DMS153 treated with DMSO at 0.1 percent for 48 hours (cell line): Measurements from ENCODE around the gene FKBP15.
"Not testable (repeated sequence)": the region's sequence is repeated elsewhere in the genome, so short reads cannot be mapped to it uniquely, and the experiment has no call there.

Experiments used
- DNase-seq: peaks from one replicate; lab custom pipeline; 2025; ENCODE audit not compliant: unreplicated experiment; lab: John Stamatoyannopoulos, UW

Gene FKBP15

GRCh38 chr9:113221003-113221799, at the start of gene FKBP15, which contains the start of gene SLC31A1:
TSS of gene FKBP15 (minus strand) at chr9:113221277. CDS start at chr9:113221243, 34 bp downstream.
TSS of gene SLC31A1 (plus strand) at chr9:113221544. CDS start at chr9:113256149, 34,605 bp downstream.
- peak; percentile 93 for DNase-seq

GRCh38 chr9:113269871-113270270, 48.8 kb upstream of the FKBP15 start:
- DNase-seq, result no peak

- no peak for DNase-seq
Observed at GRCh38 chr9:113269355-113269754, 48.3 kb upstream of the FKBP15 start.

GRCh38 chr9:113267911-113268566, 47.0 kb upstream of the FKBP15 start:
- DNase-seq, result no peak

GRCh38 chr9:113266174-113266573, 45.1 kb upstream of the FKBP15 start:
- no peak for DNase-seq

GRCh38 chr9:113261917-113262671, 41.0 kb upstream of the FKBP15 start:
- DNase-seq, result no peak

GRCh38 chr9:113258282-113258681, 37.2 kb upstream of the FKBP15 start:
- DNase-seq, result no peak

GRCh38 chr9:113257863-113258262, 36.8 kb upstream of the FKBP15 start:
- DNase-seq, result no peak

GRCh38 chr9:113255438-113255837, 34.4 kb upstream of the FKBP15 start:
- no peak for DNase-seq

GRCh38 chr9:113254991-113255390, 33.9 kb upstream of the FKBP15 start:
- DNase-seq, result no peak

- no peak for DNase-seq
Observed at GRCh38 chr9:113250807-113251206, 29.7 kb upstream of the FKBP15 start.

GRCh38 chr9:113249661-113250060, 28.6 kb upstream of the FKBP15 start:
- DNase-seq, result not testable (repeated sequence)

- DNase-seq, result peak; percentile 3
Observed at GRCh38 chr9:113247640-113248039, 26.6 kb upstream of the FKBP15 start.

GRCh38 chr9:113246928-113247327, 25.9 kb upstream of the FKBP15 start:
- no peak for DNase-seq

GRCh38 chr9:113245894-113246293, 24.8 kb upstream of the FKBP15 start:
- DNase-seq, result no peak

GRCh38 chr9:113244556-113244955, 23.5 kb upstream of the FKBP15 start:
- DNase-seq, result no peak

- DNase-seq, result no peak
Observed at GRCh38 chr9:113241161-113241560, 20.1 kb upstream of the FKBP15 start.

- no peak for DNase-seq
Observed at GRCh38 chr9:113238859-113239232, 17.8 kb upstream of the FKBP15 start.

GRCh38 chr9:113238202-113238858, 17.3 kb upstream of the FKBP15 start:
- no peak for DNase-seq

GRCh38 chr9:113237026-113237425, 15.9 kb upstream of the FKBP15 start:
- DNase-seq, result no peak

GRCh38 chr9:113235701-113236255, 14.7 kb upstream of the FKBP15 start:
- not testable (repeated sequence) for DNase-seq
